Stimulated activated CD4-positive, alpha-beta T cell treated with anti-CD3 and anti-CD28 coated beads, Interleukin-2, amount 100 ng/mL, for 24 hours (primary cell): ENCODE measurements around the gene UAP1.

Experiments used
- DNase-seq, 2 donors: peaks; one replicate each; pipeline ENCODE4 v3.0.0-alpha.2; 2020

UAP1 gene

GRCh38 chr1:162619076-162619475 lies 57.6 kb downstream of the UAP1 start:
- no peak for DNase-seq

- no peak for DNase-seq
Measured at GRCh38 chr1:162621256-162621655, 59.7 kb downstream of the UAP1 start.

GRCh38 chr1:162625679-162626078 lies 64.2 kb downstream of the UAP1 start:
- DNase-seq, result no peak

GRCh38 chr1:162626094-162626493 lies 64.6 kb downstream of the UAP1 start:
- DNase-seq, result no peak

- DNase-seq, result no peak
Measured at GRCh38 chr1:162626761-162627160, 65.2 kb downstream of the UAP1 start.

- no peak for DNase-seq
Measured at GRCh38 chr1:162627662-162628296, 66.3 kb downstream of the UAP1 start.

GRCh38 chr1:162629077-162629627 lies 67.6 kb downstream of the UAP1 start:
- no peak for DNase-seq

- no peak for DNase-seq
Measured at GRCh38 chr1:162629651-162630050, 68.1 kb downstream of the UAP1 start.

GRCh38 chr1:162631546-162632191 lies 70.1 kb downstream of the UAP1 start:
- no peak for DNase-seq

- no peak for DNase-seq
Measured at GRCh38 chr1:162632217-162632666, 70.7 kb downstream of the UAP1 start, which contains the start of gene DDR2. Gene DDR2 (plus strand): TSS chr1:162632464. CDS start chr1:162719064, 86,600 bp downstream.

- DNase-seq, result no peak
Measured at GRCh38 chr1:162632698-162633080, 71.2 kb downstream of the UAP1 start.

- DNase-seq, result no peak
Measured at GRCh38 chr1:162633081-162633762, 71.7 kb downstream of the UAP1 start.

- no peak for DNase-seq
Measured at GRCh38 chr1:162635418-162635817, 73.9 kb downstream of the UAP1 start.

- no peak for DNase-seq
Measured at GRCh38 chr1:162639718-162640117, 78.2 kb downstream of the UAP1 start.

GRCh38 chr1:162641114-162641513 lies 79.6 kb downstream of the UAP1 start:
- DNase-seq, result no peak

- DNase-seq, result no peak
Measured at GRCh38 chr1:162644986-162645314, 83.4 kb downstream of the UAP1 start.

- DNase-seq, result no peak
Measured at GRCh38 chr1:162645666-162646065, 84.1 kb downstream of the UAP1 start.

GRCh38 chr1:162649583-162649982 lies 88.1 kb downstream of the UAP1 start:
- no peak for DNase-seq
